ENCODE data around the gene P2RX6.
A peak's percentile ranks its signal among the peaks of the same experiment; 100 is the strongest.

Gene P2RX6

DNA sequence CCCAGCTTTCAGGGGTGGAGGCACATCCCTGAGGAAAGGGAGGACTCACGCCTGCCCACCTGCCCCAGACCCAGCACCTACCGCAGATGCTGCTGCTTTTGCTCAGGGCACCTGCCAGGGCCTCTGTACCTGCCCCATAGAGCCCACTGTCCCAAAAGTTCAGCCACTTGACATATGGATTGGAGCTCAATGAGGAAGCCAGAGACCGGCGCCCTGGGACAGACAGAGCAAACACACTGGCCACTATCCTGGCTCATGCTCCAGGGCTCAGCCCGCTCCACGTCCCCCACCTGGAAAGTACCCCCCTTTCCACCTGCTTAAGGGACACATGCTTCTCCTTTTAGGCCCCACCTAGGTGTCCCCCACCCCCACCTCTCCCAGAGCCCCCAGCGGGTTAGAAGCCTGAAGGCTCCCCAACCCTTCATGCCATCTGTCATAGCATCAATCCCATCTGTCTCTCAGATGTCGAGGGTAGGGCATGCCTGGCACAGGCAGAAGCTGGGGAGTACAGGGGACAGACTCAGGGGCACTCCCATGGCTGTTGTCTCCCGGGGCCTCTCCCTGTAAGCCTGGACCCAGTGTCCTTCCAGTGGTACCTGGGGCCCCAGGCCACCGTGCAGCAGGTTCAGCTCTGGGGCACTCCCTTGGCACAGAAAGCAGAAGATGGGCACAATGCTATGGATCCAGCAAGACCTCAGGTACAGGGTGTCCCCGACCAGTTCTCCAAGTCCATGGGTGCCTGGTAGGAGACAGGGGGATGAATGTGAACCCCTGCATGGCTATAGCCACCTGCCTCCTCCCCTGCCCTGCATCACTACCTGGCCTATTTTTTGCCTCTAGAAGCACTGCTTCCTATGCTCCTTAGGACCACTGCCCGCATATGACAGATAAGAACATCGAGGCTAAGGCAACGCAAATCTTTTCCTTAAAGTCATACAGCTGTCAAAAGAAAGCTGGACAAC lies 2.2 kb upstream of the P2RX6 start:
- intact Hi-C loops (cut with DNase I; ENCODE audit: low total_unique reads), result no loop called here
- no peak for DNase-seq

DNA sequence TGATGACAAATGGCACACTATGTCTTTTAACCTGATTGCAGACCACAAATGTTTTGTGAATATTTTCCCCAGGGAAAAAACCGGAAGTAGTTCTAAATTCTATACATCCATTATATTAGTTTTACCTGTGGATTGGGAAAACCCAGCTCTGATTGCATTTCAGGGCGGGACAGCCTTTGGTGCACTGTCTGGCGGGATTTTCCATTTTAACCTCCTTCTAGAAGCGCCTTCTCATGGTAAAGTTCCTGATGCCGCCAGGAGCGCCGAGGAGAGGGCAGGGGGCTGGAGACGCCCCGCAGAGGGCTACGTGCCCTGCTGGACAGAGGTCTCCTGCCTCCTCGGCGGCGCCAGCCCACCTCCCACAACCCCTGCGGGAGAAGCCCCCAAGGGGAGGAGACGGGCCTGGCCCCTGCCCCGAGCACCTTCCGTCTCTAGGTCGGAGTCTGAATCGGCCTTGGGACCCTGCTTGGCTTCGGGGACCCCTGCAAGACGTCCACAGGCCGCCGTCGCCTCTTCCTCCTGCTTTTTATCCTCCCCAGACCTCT lies 1.2 kb upstream of the P2RX6 start:
- intact Hi-C loops (cut with DNase I; ENCODE audit: low total_unique reads), result no loop called here
- Histone ChIP-seq H3K9me3 (no peaks in the 10 kb centered on the region), H3K27me3 (no peaks in the 10 kb centered on the region), H3K27ac (peak overlapping the region; percentile 63 to 66), H3K4me1 (peaks cover 11 to 28% (median 19%) of the 10 kb centered on the region in 4 donors), H3K4me3 (peak overlapping the region; percentile 38 to 55), H3K36me3 (no peaks in the 10 kb centered on the region)
- no peak for DNase-seq
- TF ChIP-seq, protein P1, sequence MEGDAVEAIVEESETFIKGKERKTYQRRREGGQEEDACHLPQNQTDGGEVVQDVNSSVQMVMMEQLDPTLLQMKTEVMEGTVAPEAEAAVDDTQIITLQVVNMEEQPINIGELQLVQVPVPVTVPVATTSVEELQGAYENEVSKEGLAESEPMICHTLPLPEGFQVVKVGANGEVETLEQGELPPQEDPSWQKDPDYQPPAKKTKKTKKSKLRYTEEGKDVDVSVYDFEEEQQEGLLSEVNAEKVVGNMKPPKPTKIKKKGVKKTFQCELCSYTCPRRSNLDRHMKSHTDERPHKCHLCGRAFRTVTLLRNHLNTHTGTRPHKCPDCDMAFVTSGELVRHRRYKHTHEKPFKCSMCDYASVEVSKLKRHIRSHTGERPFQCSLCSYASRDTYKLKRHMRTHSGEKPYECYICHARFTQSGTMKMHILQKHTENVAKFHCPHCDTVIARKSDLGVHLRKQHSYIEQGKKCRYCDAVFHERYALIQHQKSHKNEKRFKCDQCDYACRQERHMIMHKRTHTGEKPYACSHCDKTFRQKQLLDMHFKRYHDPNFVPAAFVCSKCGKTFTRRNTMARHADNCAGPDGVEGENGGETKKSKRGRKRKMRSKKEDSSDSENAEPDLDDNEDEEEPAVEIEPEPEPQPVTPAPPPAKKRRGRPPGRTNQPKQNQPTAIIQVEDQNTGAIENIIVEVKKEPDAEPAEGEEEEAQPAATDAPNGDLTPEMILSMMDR (IDR thresholded peaks at IDR 0.05), result no peak

More for the DNA sequence above, 2.2 kb upstream of the P2RX6 start:
- Histone ChIP-seq H3K4me1 (peaks cover 11 to 28% (median 19%) of the 10 kb centered on the region in 4 donors), H3K9me3 (no peaks in the 10 kb centered on the region), H3K27me3 (no peaks in the 10 kb centered on the region), H3K36me3 (no peaks in the 10 kb centered on the region), H3K27ac (no peak overlapping the region), H3K4me3 (no peak overlapping the region)
- TF ChIP-seq, protein P1 (IDR thresholded peaks at IDR 0.05), result no peak

DNA sequence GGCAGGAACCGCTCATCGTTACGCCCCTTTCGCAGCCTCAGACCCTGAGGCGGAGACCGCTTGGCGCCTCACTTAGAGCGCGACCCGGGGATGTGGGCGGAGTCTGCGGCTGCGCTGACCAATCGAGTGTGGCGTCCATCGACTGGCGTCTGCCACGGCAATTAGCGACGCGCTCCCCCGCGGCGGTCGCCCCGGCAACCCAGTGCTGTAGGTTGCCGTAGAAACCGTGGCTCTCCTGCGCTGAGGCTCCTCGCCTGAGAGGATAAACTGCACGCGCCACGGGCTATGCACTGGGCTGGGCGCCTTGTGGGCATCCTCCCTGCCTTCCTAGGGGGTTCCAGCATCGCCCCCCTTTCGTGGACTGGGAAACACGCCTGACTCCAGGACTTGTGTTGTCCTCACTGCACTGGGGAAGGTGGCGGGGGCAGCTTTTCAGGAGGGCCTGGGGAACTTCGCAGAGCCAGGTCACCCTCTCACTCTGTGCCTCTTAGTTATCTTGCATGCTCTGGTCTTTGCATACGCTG lies 701 bp upstream of the P2RX6 start:
- H3K27ac ChIP-seq, result peak overlapping the region; percentile 63 to 66
- H3K4me3 ChIP-seq, result peak overlapping the region; percentile 38 to 55
- H3K9me3 ChIP-seq, result no peaks in the 10 kb centered on the region
- no peaks in the 10 kb centered on the region for H3K36me3 ChIP-seq
- H3K4me1 ChIP-seq, result peaks cover 11 to 28% (median 19%) of the 10 kb centered on the region in 4 donors
- H3K27me3 ChIP-seq, result no peaks in the 10 kb centered on the region
- intact Hi-C loops (cut with DNase I; ENCODE audit: low total_unique reads), result no loop called here
- TF ChIP-seq, protein P1 (IDR thresholded peaks at IDR 0.05), result no peak
- DNase-seq, result peak; percentile 78 to 86

DNA sequence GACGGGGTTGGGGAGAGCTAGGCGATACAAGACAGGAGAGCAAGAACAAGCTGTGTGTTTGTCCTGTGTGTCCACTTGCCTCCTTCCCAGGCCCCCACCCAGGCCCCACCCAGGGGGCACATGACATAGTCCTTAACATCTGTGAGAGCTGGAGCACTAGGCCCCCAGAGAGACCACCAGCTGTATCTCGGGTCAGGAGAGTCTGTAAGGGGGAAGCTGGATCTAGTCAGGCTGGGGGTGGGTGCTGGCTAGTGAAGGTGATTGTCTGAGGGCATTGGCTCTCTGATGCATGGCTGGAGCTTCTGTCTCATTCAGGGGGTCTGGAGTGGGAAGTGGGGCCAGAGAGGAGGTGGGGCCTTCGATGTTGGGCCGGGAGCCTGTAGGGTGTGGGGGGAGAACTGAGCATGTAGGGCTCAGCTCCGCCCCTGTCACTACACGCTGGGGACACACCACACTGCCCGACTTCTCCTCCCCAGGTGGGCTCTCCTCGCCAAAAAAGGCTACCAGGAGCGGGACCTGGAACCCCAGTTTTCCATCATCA lies 571 bp downstream of the P2RX6 start:
- Histone ChIP-seq H3K36me3 (no peaks in the 10 kb centered on the region), H3K9me3 (no peaks in the 10 kb centered on the region), H3K27me3 (no peaks in the 10 kb centered on the region), H3K27ac (no peak overlapping the region), H3K4me1 (peaks cover 11 to 28% (median 19%) of the 10 kb centered on the region in 4 donors), H3K4me3 (no peak overlapping the region)
- intact Hi-C loops (cut with DNase I; ENCODE audit: low total_unique reads), result no loop called here
- DNase-seq, result no peak
- TF ChIP-seq, protein P1 (IDR thresholded peaks at IDR 0.05), result no peak

DNA sequence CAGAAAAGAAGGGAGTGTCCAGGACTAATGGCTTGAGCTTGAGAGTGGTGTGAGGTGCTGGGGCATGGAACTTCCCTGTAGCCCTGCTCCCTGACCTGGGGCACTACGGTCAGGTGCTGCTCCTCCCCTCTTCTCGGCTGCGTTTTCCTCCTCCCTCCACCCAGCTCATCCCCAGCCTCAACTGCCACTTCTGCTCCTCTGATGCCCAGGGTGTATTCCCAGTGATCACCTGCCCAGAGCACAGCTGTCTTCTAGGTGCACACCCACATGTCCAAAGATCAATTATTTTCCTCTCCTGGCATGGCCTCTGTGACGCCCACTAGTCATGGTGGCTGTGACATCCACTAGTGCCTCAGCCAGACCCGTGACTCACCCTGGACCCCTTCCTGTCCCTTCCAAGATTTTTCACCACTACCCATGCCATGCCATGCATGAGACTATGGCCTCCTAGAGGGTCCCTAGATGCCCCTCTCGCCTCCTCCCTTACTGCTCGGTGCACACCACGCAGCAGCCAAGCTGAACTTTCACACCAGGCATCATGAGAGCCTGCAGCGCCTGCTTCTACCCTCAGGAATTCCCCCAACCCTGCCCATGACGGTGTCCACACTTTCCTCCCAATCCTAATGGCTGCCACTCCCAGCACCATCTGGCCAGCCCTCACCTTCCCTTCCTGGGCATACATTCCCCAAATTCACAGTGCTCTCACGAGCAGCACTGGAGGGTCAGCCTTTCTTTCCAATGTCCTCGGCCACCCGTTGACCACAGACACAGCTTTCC lies 1.9 kb downstream of the P2RX6 start:
- no peak overlapping the region for H3K4me3 ChIP-seq
- no peaks in the 10 kb centered on the region for H3K27me3 ChIP-seq
- TF ChIP-seq, protein P1 (IDR thresholded peaks at IDR 0.05), result no peak
- H3K9me3 ChIP-seq, result no peaks in the 10 kb centered on the region
- no peaks in the 10 kb centered on the region for H3K36me3 ChIP-seq
- no peak overlapping the region for H3K27ac ChIP-seq
- DNase-seq, result no peak
- intact Hi-C loops (cut with DNase I; ENCODE audit: low total_unique reads), result no loop called here
- H3K4me1 ChIP-seq, result peaks cover 11 to 28% (median 19%) of the 10 kb centered on the region in 4 donors
